ENCODE results near the gene ATXN7. TPM values are rescaled to one million over a fixed set of nuclear protein-coding genes. Genes with fewer than 3 reads are reported as not detected.

Gene ATXN7
- total RNA-seq, 1 donor from 2014 or later, result 28.7 TPM

GRCh38 chr3:63864965-63865327, 1.3 kb downstream of the ATXN7 start:
- Mint-ChIP-seq H3K9me3 (no peaks in the 10 kb centered on the region), H3K27me3 (ENCODE audit: low read depth) (no peaks in the 10 kb centered on the region), H3K27ac (peak overlapping the region; percentile 89), H3K4me3 (peak overlapping the region; percentile 86), H3K36me3 (peaks cover 8% of the 10 kb centered on the region), H3K4me1 (peaks cover 23% of the 10 kb centered on the region)
- TF ChIP-seq, protein P1, sequence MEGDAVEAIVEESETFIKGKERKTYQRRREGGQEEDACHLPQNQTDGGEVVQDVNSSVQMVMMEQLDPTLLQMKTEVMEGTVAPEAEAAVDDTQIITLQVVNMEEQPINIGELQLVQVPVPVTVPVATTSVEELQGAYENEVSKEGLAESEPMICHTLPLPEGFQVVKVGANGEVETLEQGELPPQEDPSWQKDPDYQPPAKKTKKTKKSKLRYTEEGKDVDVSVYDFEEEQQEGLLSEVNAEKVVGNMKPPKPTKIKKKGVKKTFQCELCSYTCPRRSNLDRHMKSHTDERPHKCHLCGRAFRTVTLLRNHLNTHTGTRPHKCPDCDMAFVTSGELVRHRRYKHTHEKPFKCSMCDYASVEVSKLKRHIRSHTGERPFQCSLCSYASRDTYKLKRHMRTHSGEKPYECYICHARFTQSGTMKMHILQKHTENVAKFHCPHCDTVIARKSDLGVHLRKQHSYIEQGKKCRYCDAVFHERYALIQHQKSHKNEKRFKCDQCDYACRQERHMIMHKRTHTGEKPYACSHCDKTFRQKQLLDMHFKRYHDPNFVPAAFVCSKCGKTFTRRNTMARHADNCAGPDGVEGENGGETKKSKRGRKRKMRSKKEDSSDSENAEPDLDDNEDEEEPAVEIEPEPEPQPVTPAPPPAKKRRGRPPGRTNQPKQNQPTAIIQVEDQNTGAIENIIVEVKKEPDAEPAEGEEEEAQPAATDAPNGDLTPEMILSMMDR (IDR thresholded peaks at IDR 0.05; ENCODE audit: unreplicated experiment), result no peak
- no peak for DNase-seq (ENCODE audit: low spot score in 2 of 2, unreplicated experiment in 2 of 2)

DNA sequence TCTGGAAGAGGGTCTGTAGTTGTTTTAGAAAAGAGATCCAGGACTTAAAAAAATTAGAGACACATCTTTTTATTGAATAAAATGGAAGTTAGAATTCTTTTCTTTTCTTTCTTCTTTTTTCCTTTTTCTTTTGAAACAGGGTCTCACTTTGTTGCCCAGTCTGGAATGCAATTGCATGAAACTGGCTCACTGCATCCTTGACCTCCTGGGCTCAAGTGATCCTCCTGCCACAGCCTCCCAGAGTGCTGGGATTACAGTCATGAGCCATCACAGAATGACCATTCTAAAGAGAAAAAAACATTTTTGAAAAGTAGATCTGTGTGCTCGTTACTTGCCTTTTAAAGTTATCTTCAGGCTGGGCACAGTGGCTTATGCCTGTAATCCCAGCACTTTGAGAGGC, 3.6 kb downstream of the ATXN7 start:
- no peak for DNase-seq (ENCODE audit: low spot score in 2 of 2, unreplicated experiment in 2 of 2)
- Mint-ChIP-seq H3K4me3 (no peak overlapping the region), H3K4me1 (peaks cover 20% of the 10 kb centered on the region), H3K36me3 (peaks cover 8% of the 10 kb centered on the region), H3K27me3 (ENCODE audit: low read depth) (no peaks in the 10 kb centered on the region), H3K27ac (no peak overlapping the region), H3K9me3 (no peaks in the 10 kb centered on the region)
- TF ChIP-seq, protein P1 (IDR thresholded peaks at IDR 0.05; ENCODE audit: unreplicated experiment), result no peak

GRCh38 chr3:63869940-63870614, 6.4 kb downstream of the ATXN7 start:
- DNase-seq (ENCODE audit: low spot score in 2 of 2, unreplicated experiment in 2 of 2), result no peak
- H3K27ac Mint-ChIP-seq, result no peak overlapping the region
- no peak overlapping the region for H3K4me3 Mint-ChIP-seq
- TF ChIP-seq, protein P1 (IDR thresholded peaks at IDR 0.05; ENCODE audit: unreplicated experiment), result no peak
- no peaks in the 10 kb centered on the region for H3K9me3 Mint-ChIP-seq
- H3K4me1 Mint-ChIP-seq, result peaks cover 8% of the 10 kb centered on the region
- no peaks in the 10 kb centered on the region for H3K27me3 Mint-ChIP-seq (ENCODE audit: low read depth)
- H3K36me3 Mint-ChIP-seq, result peaks cover 8% of the 10 kb centered on the region

GRCh38 chr3:63870615-63871005, 6.9 kb downstream of the ATXN7 start:
- Mint-ChIP-seq H3K4me1 (peaks cover 9% of the 10 kb centered on the region), H3K9me3 (no peaks in the 10 kb centered on the region), H3K36me3 (peaks cover 8% of the 10 kb centered on the region), H3K4me3 (no peak overlapping the region), H3K27me3 (ENCODE audit: low read depth) (no peaks in the 10 kb centered on the region), H3K27ac (no peak overlapping the region)
- DNase-seq (ENCODE audit: low spot score in 2 of 2, unreplicated experiment in 2 of 2), result no peak
- TF ChIP-seq, protein P1 (IDR thresholded peaks at IDR 0.05; ENCODE audit: unreplicated experiment), result no peak

DNA sequence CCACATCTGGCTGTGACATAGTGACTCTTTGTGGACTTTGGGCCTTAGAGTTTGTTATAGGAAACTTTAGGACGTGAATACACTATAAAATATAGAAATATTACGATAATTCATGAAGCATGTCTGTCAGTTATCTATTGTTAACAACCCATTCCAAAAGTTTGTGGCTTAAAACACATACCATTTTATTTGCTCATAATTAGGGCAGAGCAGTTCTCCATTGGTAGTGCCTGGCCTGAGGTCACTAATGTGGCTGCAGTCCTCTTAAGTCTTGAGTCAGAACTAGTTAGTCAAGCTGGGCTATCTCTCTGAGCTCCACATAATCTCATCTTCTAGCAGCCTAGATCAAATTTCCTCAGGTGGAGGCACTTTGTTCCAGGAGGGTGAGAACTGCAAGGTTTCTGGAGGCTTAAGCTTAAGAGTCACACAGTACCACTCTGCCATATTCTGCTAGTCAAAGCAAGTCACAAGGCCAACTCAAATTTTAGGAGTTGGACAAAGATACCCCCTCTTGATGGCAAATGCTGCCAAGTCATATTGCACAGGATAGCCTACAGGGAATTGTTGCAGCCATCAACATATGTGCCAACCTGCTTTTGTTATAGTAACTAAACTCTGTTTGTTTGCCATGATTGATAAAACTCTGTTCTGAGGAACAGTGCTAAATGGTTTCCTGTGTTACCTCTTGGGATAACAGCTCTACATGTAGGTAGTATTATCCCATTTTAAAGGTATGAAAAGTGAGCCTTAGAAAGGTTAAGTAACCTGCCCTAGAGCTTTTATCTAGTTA, 8.7 kb downstream of the ATXN7 start:
- Mint-ChIP-seq H3K36me3 (peaks cover 2% of the 10 kb centered on the region), H3K27me3 (ENCODE audit: low read depth) (no peaks in the 10 kb centered on the region), H3K27ac (no peak overlapping the region), H3K9me3 (no peaks in the 10 kb centered on the region), H3K4me3 (no peak overlapping the region), H3K4me1 (peaks cover 22% of the 10 kb centered on the region)
- TF ChIP-seq, protein P1 (IDR thresholded peaks at IDR 0.05; ENCODE audit: unreplicated experiment), result no peak
- no peak for DNase-seq (ENCODE audit: low spot score in 2 of 2, unreplicated experiment in 2 of 2)
